GM23338 (cell line): Measurements from ENCODE around the gene RIPOR3. TPM values are rescaled to one million over a fixed set of nuclear protein-coding genes. Genes with fewer than 3 reads are reported as not detected.

Experiments used
- ATAC-seq: fragments of 200-7000 bp; cut with Tn5 transposase; 3 replicates; pipeline ENCODE4 v1.9.1; 2020
- DNase-seq: peaks from one replicate; pipeline ENCODE4 v3.0.0-alpha.2; 2015; ENCODE audit warnings: low spot score
- H2AFZ ChIP-seq: fragments of 200-600 bp; sonication (generic); 2 replicates; pipeline ENCODE4 v1.8.0; 2016; ENCODE audit warnings: antibody characterized with exemption, mild to moderate bottlenecking, moderate library complexity
- H3F3A ChIP-seq: fragments of 200-600 bp; sonication (generic); replicated peaks from 2 replicates; pipeline ENCODE4 v1.8.0; 2017; ENCODE audit warnings: antibody characterized with exemption, mixed run types, low read depth
- H3K27ac ChIP-seq: fragments of 200-600 bp; sonication (generic); 2 replicates; pipeline ENCODE4 v1.6.1; 2016; ENCODE audit warnings: low read depth
- H3K27me3 ChIP-seq: fragments of 200-600 bp; sonication (generic); 2 replicates; pipeline ENCODE4 v1.8.0; 2016; ENCODE audit warnings: mild to moderate bottlenecking, mixed run types, moderate library complexity; ENCODE audit not compliant: insufficient read depth
- H3K36me3 ChIP-seq: fragments of 200-600 bp; sonication (generic); 2 replicates; pipeline ENCODE4 v1.8.0; 2016; ENCODE audit warnings: mild to moderate bottlenecking; ENCODE audit not compliant: insufficient read depth
- H3K4me1 ChIP-seq: fragments of 200-600 bp; sonication (generic); 2 replicates; pipeline ENCODE4 v1.8.0; 2016; ENCODE audit warnings: mild to moderate bottlenecking, moderate library complexity; ENCODE audit not compliant: insufficient read depth
- H3K4me2 ChIP-seq: fragments of 200-600 bp; sonication (generic); 2 replicates; pipeline ENCODE4 v1.7.1; 2017; ENCODE audit warnings: mixed run types
- H3K4me3 ChIP-seq: fragments of 200-600 bp; sonication (generic); 2 replicates; pipeline ENCODE4 v1.6.1; 2016; ENCODE audit warnings: mixed run types
- H3K79me2 ChIP-seq: fragments of 200-600 bp; sonication (generic); replicated peaks from 2 replicates; pipeline ENCODE4 v1.8.0; 2017; ENCODE audit warnings: mild to moderate bottlenecking; ENCODE audit not compliant: insufficient read depth
- H3K9me2 ChIP-seq: fragments of 200-600 bp; sonication (generic); 2 replicates; pipeline ENCODE4 v1.8.0; 2017; ENCODE audit not compliant: insufficient read depth
- H4K20me1 ChIP-seq: fragments of 200-600 bp; sonication (generic); replicated peaks from 2 replicates; pipeline ENCODE4 v1.8.0; 2017; ENCODE audit warnings: mild to moderate bottlenecking; ENCODE audit not compliant: insufficient read depth
- H3K27ac Mint-ChIP-seq: 2 replicates; pipeline ENCODE4 v1.8.0; 2020; ENCODE audit warnings: inconsistent platforms, mild to moderate bottlenecking, moderate library complexity, mixed read lengths
- H3K27me3 Mint-ChIP-seq: 3 replicates; pipeline ENCODE4 v1.8.0; 2022; ENCODE audit warnings: low read depth, mild to moderate bottlenecking, moderate library complexity, mixed read lengths, inconsistent platforms; ENCODE audit not compliant: insufficient read depth, poor library complexity
- H3K36me3 Mint-ChIP-seq: 3 replicates; pipeline ENCODE4 v1.8.0; 2021; ENCODE audit warnings: low read depth, mild to moderate bottlenecking, inconsistent platforms, moderate library complexity, mixed read lengths
- H3K4me1 Mint-ChIP-seq: 3 replicates; pipeline ENCODE4 v1.8.0; 2020; ENCODE audit warnings: mild to moderate bottlenecking, inconsistent platforms, mixed read lengths
- H3K4me3 Mint-ChIP-seq: 3 replicates; pipeline ENCODE4 v1.8.0; 2021; ENCODE audit warnings: moderate library complexity, mild to moderate bottlenecking, inconsistent platforms, mixed read lengths
- H3K9me3 Mint-ChIP-seq: 3 replicates; pipeline ENCODE4 v1.8.0; 2020; ENCODE audit warnings: moderate library complexity, mild to moderate bottlenecking, inconsistent platforms, mixed read lengths
- CREB1 ChIP-seq: fragments of 250-450 bp; sonication (Bioruptor Pico); IDR thresholded peaks from 2 replicates; pipeline ENCODE4 v1.5.0; 2020; ENCODE audit warnings: low read depth, mild to moderate bottlenecking, moderate library complexity
- EZH2 ChIP-seq: fragments of 200-600 bp; sonication (generic); IDR thresholded peaks from one replicate; pipeline ENCODE4 v1.8.0; 2017; ENCODE audit warnings: antibody characterized with exemption, mild to moderate bottlenecking, low read depth; ENCODE audit not compliant: unreplicated experiment
- EZH2phosphoT487 ChIP-seq: fragments of 200-600 bp; sonication (generic); IDR thresholded peaks from one replicate; pipeline ENCODE4 v1.8.1; 2018; ENCODE audit warnings: antibody characterized with exemption; ENCODE audit not compliant: unreplicated experiment
- JUNB ChIP-seq: IDR thresholded peaks from one replicate; pipeline ENCODE4 v1.6.1; 2016; ENCODE audit warnings: antibody characterized with exemption; ENCODE audit not compliant: unreplicated experiment
- NANOG ChIP-seq: IDR thresholded peaks from 2 replicates; pipeline ENCODE4 v1.6.1; 2016; ENCODE audit warnings: antibody characterized with exemption, borderline replicate concordance
- POLR2AphosphoS5 ChIP-seq: IDR thresholded peaks from 2 replicates; pipeline ENCODE4 v1.6.1; 2016; ENCODE audit warnings: antibody characterized with exemption, low read depth
- REST ChIP-seq: IDR thresholded peaks from one replicate; pipeline ENCODE4 v1.6.1; 2018; ENCODE audit warnings: antibody characterized with exemption; ENCODE audit not compliant: unreplicated experiment
- STAT1 ChIP-seq: IDR thresholded peaks from one replicate; pipeline ENCODE4 v1.6.1; 2016; ENCODE audit warnings: antibody characterized with exemption; ENCODE audit not compliant: unreplicated experiment
- ZNF114 ChIP-seq: fragments of 250-450 bp; sonication (Bioruptor Pico); IDR thresholded peaks from 2 replicates; pipeline ENCODE4 v1.5.0; 2020; ENCODE audit warnings: mild to moderate bottlenecking, moderate library complexity
- ZNF331 ChIP-seq: fragments of 250-450 bp; sonication (Bioruptor Pico); IDR thresholded peaks from 2 replicates; pipeline ENCODE4 v1.5.0; 2020; ENCODE audit warnings: low read depth, mild to moderate bottlenecking, moderate library complexity
- polyA plus RNA-seq: library from polyadenylated mRNA; unstranded; fragments of >200 nt; fragmentation: Nextera tagmentation; extraction: Ambion mirVana; gene quantifications from 2 replicates; pipeline ENCODE4 v1.2.1, GENCODE V29; 2016
- total RNA-seq: library from RNA; depleted of rRNA; stranded (reverse); fragments of >200 nt; shearing (Covaris generic); gene quantifications from 2 replicates; pipeline ENCODE4 v1.2.3, GENCODE V29; 2014
- TF ChIP-seq, protein P1 (sequence below): fragments of 250-450 bp; sonication (Bioruptor Pico); IDR thresholded peaks from 2 replicates; pipeline ENCODE4 v1.5.0; 2020; ENCODE audit warnings: mild to moderate bottlenecking, moderate library complexity
- TF ChIP-seq, protein P2 (sequence below): IDR thresholded peaks from 2 replicates; pipeline ENCODE4 v1.6.1; 2016; ENCODE audit warnings: antibody characterized with exemption
- TF ChIP-seq, protein P3 (sequence below), 2 experiments: fragments of 200-600 bp in 1 of 2; sonication (generic) in 1 of 2; conservative IDR thresholded peaks; 2 replicates each; pipeline versions ENCODE4 v1.5.1 to v1.6.1; 2016 to 2017; ENCODE audit warnings: antibody characterized with exemption in 2 of 2, low read depth in 2 of 2, mild to moderate bottlenecking in 2 of 2, moderate library complexity in 1 of 2

The RIPOR3 gene
- total and polyA plus RNA-seq, 2 experiments from 2014 or later: 4.9 to 6.3 TPM

DNA sequence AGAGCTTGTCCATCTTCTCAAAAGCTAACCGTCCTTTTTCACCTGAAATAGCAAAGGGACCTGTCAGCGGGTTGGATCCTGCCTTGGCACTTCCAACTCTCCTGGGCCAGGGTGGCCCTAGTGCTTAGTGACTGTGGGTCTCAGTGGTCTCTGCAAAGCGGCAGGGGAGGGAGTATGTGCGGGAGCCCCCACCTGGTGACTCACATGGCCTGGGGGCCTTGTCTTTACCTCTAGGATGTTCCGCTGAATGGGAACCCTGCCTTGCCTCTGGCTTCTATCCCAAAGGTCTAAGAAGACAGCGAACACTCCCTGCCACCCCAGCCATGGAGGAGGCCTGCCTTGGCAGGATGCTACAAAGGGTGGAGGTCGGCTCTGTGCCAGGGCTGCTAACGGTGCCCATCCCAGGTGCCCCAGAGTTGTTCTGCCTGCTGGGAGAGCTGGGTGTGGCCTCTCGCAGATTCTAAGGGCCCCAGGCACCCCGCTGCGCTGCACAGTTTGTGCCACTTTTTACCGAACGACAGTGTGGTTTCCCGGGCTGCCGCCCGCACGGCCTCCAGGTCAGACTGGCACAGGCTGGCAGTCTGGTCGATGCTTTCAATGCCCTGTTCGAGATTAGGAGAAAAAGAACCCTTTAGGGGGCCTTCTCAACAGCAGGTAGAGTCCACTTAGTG, 103.9 kb downstream of the RIPOR3 start:
- Histone ChIP-seq H3K27ac (no peak overlapping the region), H3K4me2 (no peak overlapping the region), H3K36me3 (peaks cover 7% of the 10 kb centered on the region; the same call in 1 of the 2 replicates), H3K79me2 (no peaks in the 10 kb centered on the region), H3K4me1 (no peaks in the 10 kb centered on the region), H4K20me1 (no peaks in the 10 kb centered on the region; the same call in 1 of the 2 replicates), H3K9me2 (no peaks in the 10 kb centered on the region), H3K27me3 (no peaks in the 10 kb centered on the region), H2AFZ (no peak overlapping the region), H3F3A (no peaks in the 10 kb centered on the region), H3K4me3 (no peak overlapping the region)
- Mint-ChIP-seq H3K9me3 (no peaks in the 10 kb centered on the region), H3K4me1 (no peaks in the 10 kb centered on the region; the same call in 2 of the 3 replicates), H3K27me3 (peaks cover 2% of the 10 kb centered on the region), H3K27ac (no peak overlapping the region), H3K36me3 (peaks cover 9% of the 10 kb centered on the region), H3K4me3 (no peak overlapping the region)
- TF ChIP-seq NANOG: no peak
- no peak for TF ChIP-seq STAT1
- TF ChIP-seq, protein P1, sequence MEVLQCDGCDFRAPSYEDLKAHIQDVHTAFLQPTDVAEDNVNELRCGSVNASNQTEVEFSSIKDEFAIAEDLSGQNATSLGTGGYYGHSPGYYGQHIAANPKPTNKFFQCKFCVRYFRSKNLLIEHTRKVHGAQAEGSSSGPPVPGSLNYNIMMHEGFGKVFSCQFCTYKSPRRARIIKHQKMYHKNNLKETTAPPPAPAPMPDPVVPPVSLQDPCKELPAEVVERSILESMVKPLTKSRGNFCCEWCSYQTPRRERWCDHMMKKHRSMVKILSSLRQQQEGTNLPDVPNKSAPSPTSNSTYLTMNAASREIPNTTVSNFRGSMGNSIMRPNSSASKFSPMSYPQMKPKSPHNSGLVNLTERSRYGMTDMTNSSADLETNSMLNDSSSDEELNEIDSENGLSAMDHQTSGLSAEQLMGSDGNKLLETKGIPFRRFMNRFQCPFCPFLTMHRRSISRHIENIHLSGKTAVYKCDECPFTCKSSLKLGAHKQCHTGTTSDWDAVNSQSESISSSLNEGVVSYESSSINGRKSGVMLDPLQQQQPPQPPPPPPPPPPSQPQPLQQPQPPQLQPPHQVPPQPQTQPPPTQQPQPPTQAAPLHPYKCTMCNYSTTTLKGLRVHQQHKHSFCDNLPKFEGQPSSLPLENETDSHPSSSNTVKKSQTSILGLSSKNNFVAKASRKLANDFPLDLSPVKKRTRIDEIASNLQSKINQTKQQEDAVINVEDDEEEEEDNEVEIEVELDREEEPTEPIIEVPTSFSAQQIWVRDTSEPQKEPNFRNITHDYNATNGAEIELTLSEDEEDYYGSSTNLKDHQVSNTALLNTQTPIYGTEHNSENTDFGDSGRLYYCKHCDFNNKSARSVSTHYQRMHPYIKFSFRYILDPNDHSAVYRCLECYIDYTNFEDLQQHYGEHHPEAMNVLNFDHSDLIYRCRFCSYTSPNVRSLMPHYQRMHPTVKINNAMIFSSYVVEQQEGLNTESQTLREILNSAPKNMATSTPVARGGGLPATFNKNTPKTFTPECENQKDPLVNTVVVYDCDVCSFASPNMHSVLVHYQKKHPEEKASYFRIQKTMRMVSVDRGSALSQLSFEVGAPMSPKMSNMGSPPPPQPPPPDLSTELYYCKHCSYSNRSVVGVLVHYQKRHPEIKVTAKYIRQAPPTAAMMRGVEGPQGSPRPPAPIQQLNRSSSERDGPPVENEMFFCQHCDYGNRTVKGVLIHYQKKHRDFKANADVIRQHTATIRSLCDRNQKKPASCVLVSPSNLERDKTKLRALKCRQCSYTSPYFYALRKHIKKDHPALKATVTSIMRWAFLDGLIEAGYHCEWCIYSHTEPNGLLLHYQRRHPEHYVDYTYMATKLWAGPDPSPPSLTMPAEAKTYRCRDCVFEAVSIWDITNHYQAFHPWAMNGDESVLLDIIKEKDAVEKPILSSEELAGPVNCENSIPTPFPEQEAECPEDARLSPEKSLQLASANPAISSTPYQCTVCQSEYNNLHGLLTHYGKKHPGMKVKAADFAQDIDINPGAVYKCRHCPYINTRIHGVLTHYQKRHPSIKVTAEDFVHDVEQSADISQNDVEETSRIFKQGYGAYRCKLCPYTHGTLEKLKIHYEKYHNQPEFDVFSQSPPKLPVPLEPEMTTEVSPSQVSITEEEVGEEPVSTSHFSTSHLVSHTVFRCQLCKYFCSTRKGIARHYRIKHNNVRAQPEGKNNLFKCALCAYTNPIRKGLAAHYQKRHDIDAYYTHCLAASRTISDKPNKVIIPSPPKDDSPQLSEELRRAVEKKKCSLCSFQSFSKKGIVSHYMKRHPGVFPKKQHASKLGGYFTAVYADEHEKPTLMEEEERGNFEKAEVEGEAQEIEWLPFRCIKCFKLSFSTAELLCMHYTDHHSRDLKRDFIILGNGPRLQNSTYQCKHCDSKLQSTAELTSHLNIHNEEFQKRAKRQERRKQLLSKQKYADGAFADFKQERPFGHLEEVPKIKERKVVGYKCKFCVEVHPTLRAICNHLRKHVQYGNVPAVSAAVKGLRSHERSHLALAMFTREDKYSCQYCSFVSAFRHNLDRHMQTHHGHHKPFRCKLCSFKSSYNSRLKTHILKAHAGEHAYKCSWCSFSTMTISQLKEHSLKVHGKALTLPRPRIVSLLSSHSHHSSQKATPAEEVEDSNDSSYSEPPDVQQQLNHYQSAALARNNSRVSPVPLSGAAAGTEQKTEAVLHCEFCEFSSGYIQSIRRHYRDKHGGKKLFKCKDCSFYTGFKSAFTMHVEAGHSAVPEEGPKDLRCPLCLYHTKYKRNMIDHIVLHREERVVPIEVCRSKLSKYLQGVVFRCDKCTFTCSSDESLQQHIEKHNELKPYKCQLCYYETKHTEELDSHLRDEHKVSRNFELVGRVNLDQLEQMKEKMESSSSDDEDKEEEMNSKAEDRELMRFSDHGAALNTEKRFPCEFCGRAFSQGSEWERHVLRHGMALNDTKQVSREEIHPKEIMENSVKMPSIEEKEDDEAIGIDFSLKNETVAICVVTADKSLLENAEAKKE: no peak
- TF ChIP-seq, protein P2, sequence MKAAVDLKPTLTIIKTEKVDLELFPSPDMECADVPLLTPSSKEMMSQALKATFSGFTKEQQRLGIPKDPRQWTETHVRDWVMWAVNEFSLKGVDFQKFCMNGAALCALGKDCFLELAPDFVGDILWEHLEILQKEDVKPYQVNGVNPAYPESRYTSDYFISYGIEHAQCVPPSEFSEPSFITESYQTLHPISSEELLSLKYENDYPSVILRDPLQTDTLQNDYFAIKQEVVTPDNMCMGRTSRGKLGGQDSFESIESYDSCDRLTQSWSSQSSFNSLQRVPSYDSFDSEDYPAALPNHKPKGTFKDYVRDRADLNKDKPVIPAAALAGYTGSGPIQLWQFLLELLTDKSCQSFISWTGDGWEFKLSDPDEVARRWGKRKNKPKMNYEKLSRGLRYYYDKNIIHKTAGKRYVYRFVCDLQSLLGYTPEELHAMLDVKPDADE: no peak
- no peak for TF ChIP-seq EZH2phosphoT487
- TF ChIP-seq CREB1 (CRISPR knock-in tag): no peak
- TF ChIP-seq EZH2: no peak
- TF ChIP-seq REST: no peak
- no peak for TF ChIP-seq POLR2AphosphoS5
- TF ChIP-seq ZNF114 (CRISPR knock-in tag): no peak
- no peak for TF ChIP-seq JUNB
- TF ChIP-seq ZNF331: no peak
- TF ChIP-seq, protein P3, sequence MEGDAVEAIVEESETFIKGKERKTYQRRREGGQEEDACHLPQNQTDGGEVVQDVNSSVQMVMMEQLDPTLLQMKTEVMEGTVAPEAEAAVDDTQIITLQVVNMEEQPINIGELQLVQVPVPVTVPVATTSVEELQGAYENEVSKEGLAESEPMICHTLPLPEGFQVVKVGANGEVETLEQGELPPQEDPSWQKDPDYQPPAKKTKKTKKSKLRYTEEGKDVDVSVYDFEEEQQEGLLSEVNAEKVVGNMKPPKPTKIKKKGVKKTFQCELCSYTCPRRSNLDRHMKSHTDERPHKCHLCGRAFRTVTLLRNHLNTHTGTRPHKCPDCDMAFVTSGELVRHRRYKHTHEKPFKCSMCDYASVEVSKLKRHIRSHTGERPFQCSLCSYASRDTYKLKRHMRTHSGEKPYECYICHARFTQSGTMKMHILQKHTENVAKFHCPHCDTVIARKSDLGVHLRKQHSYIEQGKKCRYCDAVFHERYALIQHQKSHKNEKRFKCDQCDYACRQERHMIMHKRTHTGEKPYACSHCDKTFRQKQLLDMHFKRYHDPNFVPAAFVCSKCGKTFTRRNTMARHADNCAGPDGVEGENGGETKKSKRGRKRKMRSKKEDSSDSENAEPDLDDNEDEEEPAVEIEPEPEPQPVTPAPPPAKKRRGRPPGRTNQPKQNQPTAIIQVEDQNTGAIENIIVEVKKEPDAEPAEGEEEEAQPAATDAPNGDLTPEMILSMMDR (conservative IDR thresholded peaks at IDR 0.05; ENCODE audit: low read depth in 2 of 2): no peak
- no peak for ATAC-seq
- no peak for DNase-seq
